NCI-H1694 treated with DMSO at 0.1 percent for 48 hours (cell line): ENCODE results near the gene TWIST2.

Experiments used
- DNase-seq: peaks from one replicate; lab custom pipeline; 2025; lab: John Stamatoyannopoulos, UW

Gene TWIST2

GRCh38 chr2:238838786-238839327 lies 9.0 kb upstream of the TWIST2 start:
- DNase-seq: no peak

- no peak for DNase-seq
Measured at GRCh38 chr2:238839428-238839827, 8.5 kb upstream of the TWIST2 start.

- DNase-seq: no peak
Measured at GRCh38 chr2:238841542-238842164, 6.2 kb upstream of the TWIST2 start.

- DNase-seq: no peak
Measured at GRCh38 chr2:238843476-238843875, 4.4 kb upstream of the TWIST2 start.

GRCh38 chr2:238845583-238846377 lies 2.1 kb upstream of the TWIST2 start:
- DNase-seq: no peak

GRCh38 chr2:238846378-238846627 lies 1.6 kb upstream of the TWIST2 start:
- DNase-seq: no peak

GRCh38 chr2:238846628-238847418 lies 1.1 kb upstream of the TWIST2 start:
- no peak for DNase-seq

- DNase-seq: no peak
Measured at GRCh38 chr2:238847419-238847801, 475 bp upstream of the TWIST2 start.

GRCh38 chr2:238848691-238848975 lies 748 bp downstream of the TWIST2 start:
- DNase-seq: no peak

GRCh38 chr2:238848976-238849853 lies 1.3 kb downstream of the TWIST2 start:
- DNase-seq: no peak

- DNase-seq: no peak
Measured at GRCh38 chr2:238850091-238850490, 2.2 kb downstream of the TWIST2 start.

- no peak for DNase-seq
Measured at GRCh38 chr2:238851026-238851425, 3.1 kb downstream of the TWIST2 start.

- DNase-seq: no peak
Measured at GRCh38 chr2:238851761-238852160, 3.9 kb downstream of the TWIST2 start.

GRCh38 chr2:238852206-238852869 lies 4.5 kb downstream of the TWIST2 start:
- DNase-seq: no peak

GRCh38 chr2:238853218-238853617 lies 5.3 kb downstream of the TWIST2 start:
- no peak for DNase-seq

- no peak for DNase-seq
Measured at GRCh38 chr2:238853721-238854120, 5.8 kb downstream of the TWIST2 start.

GRCh38 chr2:238854246-238854645 lies 6.4 kb downstream of the TWIST2 start:
- no peak for DNase-seq

GRCh38 chr2:238854699-238855229 lies 6.9 kb downstream of the TWIST2 start:
- no peak for DNase-seq

- no peak for DNase-seq
Measured at GRCh38 chr2:238855299-238855698, 7.4 kb downstream of the TWIST2 start.

GRCh38 chr2:238855891-238856580 lies 8.2 kb downstream of the TWIST2 start:
- DNase-seq: no peak
